Measurements from ENCODE around the gene SAMM50. TPM values are rescaled to one million over a fixed set of nuclear protein-coding genes. Genes with fewer than 3 reads are reported as not detected.

SAMM50 gene
- total and polyA plus RNA-seq, 2 experiments from 2014 or later = 37.6 to 53.5 TPM

GRCh38 chr22:44026066-44026629, 70.9 kb downstream of the SAMM50 start:
- TF ChIP-seq EZH2 (IDR thresholded peaks at IDR 0.05; ENCODE audit: borderline replicate concordance) (no peak), CTCF (IDR thresholded peaks at IDR 0.05; ENCODE audit: poor library complexity) (no peak), EZH2phosphoT487 (IDR thresholded peaks at IDR 0.05; ENCODE audit: low read depth, severe bottlenecking, unreplicated experiment) (no peak)
- DNase-seq (ENCODE audit: low spot score) = no peak
- Histone ChIP-seq H3K4me1 (ENCODE audit: insufficient read depth) (peaks cover 5% of the 10 kb centered on the region), H3K27me3 (no peaks in the 10 kb centered on the region), H3K4me3 (no peak overlapping the region), H3K9me3 (ENCODE audit: low read depth) (no peaks in the 10 kb centered on the region), H3K27ac (no peak overlapping the region), H3K4me2 (no peak overlapping the region), H3K9me2 (replicated peaks; ENCODE audit: insufficient read depth) (no peaks in the 10 kb centered on the region), H4K20me1 (ENCODE audit: insufficient read depth, poor library complexity, severe bottlenecking) (no peaks in the 10 kb centered on the region), H3K36me3 (replicated peaks; ENCODE audit: insufficient read depth, low read depth) (no peaks in the 10 kb centered on the region), H3K79me2 (peaks cover 5% of the 10 kb centered on the region), H2AFZ (no peak overlapping the region)
- WGBS (ENCODE audit: low lambda C conversion rate, missing lambda C conversion rate) = 96% methylated on average over 17 of the region's 17 CpGs

- H3K27ac ChIP-seq = no peak overlapping the region
- H3K36me3 ChIP-seq (replicated peaks; ENCODE audit: insufficient read depth, low read depth) = no peaks in the 10 kb centered on the region
- no peaks in the 10 kb centered on the region for H4K20me1 ChIP-seq (ENCODE audit: insufficient read depth, poor library complexity, severe bottlenecking)
- no peak overlapping the region for H3K4me3 ChIP-seq
- WGBS (ENCODE audit: low lambda C conversion rate, missing lambda C conversion rate) = 88% methylated on average over 28 of the region's 28 CpGs
- no peak overlapping the region for H2AFZ ChIP-seq
- no peaks in the 10 kb centered on the region for H3K27me3 ChIP-seq
- no peaks in the 10 kb centered on the region for H3K9me3 ChIP-seq (ENCODE audit: low read depth)
- H3K79me2 ChIP-seq = peaks cover 5% of the 10 kb centered on the region
- TF ChIP-seq EZH2 (IDR thresholded peaks at IDR 0.05; ENCODE audit: borderline replicate concordance) = no peak
- no peak for TF ChIP-seq CTCF (IDR thresholded peaks at IDR 0.05; ENCODE audit: poor library complexity)
- TF ChIP-seq EZH2phosphoT487 (IDR thresholded peaks at IDR 0.05; ENCODE audit: low read depth, severe bottlenecking, unreplicated experiment) = no peak
- H3K9me2 ChIP-seq (replicated peaks; ENCODE audit: insufficient read depth) = no peaks in the 10 kb centered on the region
- no peak overlapping the region for H3K4me2 ChIP-seq
- DNase-seq (ENCODE audit: low spot score) = no peak
- peaks cover 5% of the 10 kb centered on the region for H3K4me1 ChIP-seq (ENCODE audit: insufficient read depth)
Observed at GRCh38 chr22:44026630-44027511, 71.6 kb downstream of the SAMM50 start.

- Histone ChIP-seq H3K4me1 (ENCODE audit: insufficient read depth) (peaks cover 5% of the 10 kb centered on the region), H3K4me3 (no peak overlapping the region), H3K27ac (no peak overlapping the region), H3K9me3 (ENCODE audit: low read depth) (no peaks in the 10 kb centered on the region), H3K27me3 (no peaks in the 10 kb centered on the region), H3K79me2 (peaks cover 5% of the 10 kb centered on the region), H2AFZ (no peak overlapping the region), H3K4me2 (no peak overlapping the region), H3K9me2 (replicated peaks; ENCODE audit: insufficient read depth) (no peaks in the 10 kb centered on the region), H3K36me3 (replicated peaks; ENCODE audit: insufficient read depth, low read depth) (no peaks in the 10 kb centered on the region), H4K20me1 (ENCODE audit: insufficient read depth, poor library complexity, severe bottlenecking) (no peaks in the 10 kb centered on the region)
- WGBS (ENCODE audit: low lambda C conversion rate, missing lambda C conversion rate) = 92% methylated on average over 7 of the region's 7 CpGs
- TF ChIP-seq EZH2phosphoT487 (IDR thresholded peaks at IDR 0.05; ENCODE audit: low read depth, severe bottlenecking, unreplicated experiment) = no peak
- no peak for TF ChIP-seq CTCF (IDR thresholded peaks at IDR 0.05; ENCODE audit: poor library complexity)
- no peak for TF ChIP-seq EZH2 (IDR thresholded peaks at IDR 0.05; ENCODE audit: borderline replicate concordance)
- DNase-seq (ENCODE audit: low spot score) = no peak
Observed at GRCh38 chr22:44028091-44028490, 72.8 kb downstream of the SAMM50 start.

All from hepatocyte (in vitro differentiated cells).